MCF 10A (cell line): Measurements from ENCODE around the gene TMPRSS9. TPM values are rescaled to one million over a fixed set of nuclear protein-coding genes. Genes with fewer than 3 reads are reported as not detected.

ENCODE experiments used
- BruUV-seq: library from RNA; stranded (reverse); fragments of 400-500 nt; replicated peaks from 2 replicates; lab custom pipeline; 2021; lab: Mats Ljungman, UMichigan
- CTCF ChIA-PET: fragments of 300-600 bp; sonication (Branson Sonifier 250); formaldehyde crosslinking; extraction: SDS; loops from one replicate; lab custom pipeline; 2021; ENCODE audit warnings: antibody characterized with exemption, inconsistent platforms; lab: Yijun Ruan, JAX
- POLR2A ChIA-PET: fragments of 300-600, 350-650 bp; sonication (Branson Sonifier 250); formaldehyde crosslinking; extraction: SDS; loops from one replicate; lab custom pipeline; 2020; ENCODE audit warnings: antibody characterized with exemption, inconsistent platforms; lab: Yijun Ruan, JAX
- DNase-seq: peaks from one replicate; pipeline ENCODE4 v3.0.0-alpha.2; 2018; ENCODE audit not compliant: unreplicated experiment
- H3K27ac Mint-ChIP-seq: one replicate; pipeline ENCODE4 v1.8.0; 2022; ENCODE audit warnings: mild to moderate bottlenecking, low read depth, mixed read lengths; ENCODE audit not compliant: unreplicated experiment
- H3K27me3 Mint-ChIP-seq: one replicate; pipeline ENCODE4 v1.8.0; 2022; ENCODE audit warnings: mixed read lengths; ENCODE audit not compliant: insufficient read depth, unreplicated experiment
- H3K36me3 Mint-ChIP-seq: one replicate; pipeline ENCODE4 v1.8.0; 2022; ENCODE audit warnings: mild to moderate bottlenecking, moderate library complexity, mixed read lengths; ENCODE audit not compliant: insufficient read depth, unreplicated experiment
- H3K4me1 Mint-ChIP-seq: one replicate; pipeline ENCODE4 v1.8.0; 2022; ENCODE audit warnings: mixed read lengths; ENCODE audit not compliant: insufficient read depth, unreplicated experiment
- H3K4me3 Mint-ChIP-seq: one replicate; pipeline ENCODE4 v1.8.0; 2022; ENCODE audit warnings: mild to moderate bottlenecking, moderate library complexity, mixed read lengths; ENCODE audit not compliant: unreplicated experiment
- H3K9me3 Mint-ChIP-seq: one replicate; pipeline ENCODE4 v1.8.0; 2022; ENCODE audit warnings: mixed read lengths; ENCODE audit not compliant: unreplicated experiment
- CTCF ChIP-seq: fragments of 200-600 bp; IDR thresholded peaks from one replicate; pipeline ENCODE4 v1.8.0; 2022; ENCODE audit warnings: antibody characterized with exemption, mild to moderate bottlenecking; ENCODE audit not compliant: unreplicated experiment
- intact Hi-C: fragments of 100-400 bp; cut with micrococcal nuclease; formaldehyde crosslinking; loops from 2 replicates; pipeline ENCODE4 v1.14.1; 2022
- total RNA-seq: library from RNA; stranded (reverse); gene quantifications from 2 replicates; pipeline ENCODE4 v1.2.3, GENCODE V29; 2022

TMPRSS9 gene
- total RNA-seq, 1 experiment from 2014 or later = not detected

DNA sequence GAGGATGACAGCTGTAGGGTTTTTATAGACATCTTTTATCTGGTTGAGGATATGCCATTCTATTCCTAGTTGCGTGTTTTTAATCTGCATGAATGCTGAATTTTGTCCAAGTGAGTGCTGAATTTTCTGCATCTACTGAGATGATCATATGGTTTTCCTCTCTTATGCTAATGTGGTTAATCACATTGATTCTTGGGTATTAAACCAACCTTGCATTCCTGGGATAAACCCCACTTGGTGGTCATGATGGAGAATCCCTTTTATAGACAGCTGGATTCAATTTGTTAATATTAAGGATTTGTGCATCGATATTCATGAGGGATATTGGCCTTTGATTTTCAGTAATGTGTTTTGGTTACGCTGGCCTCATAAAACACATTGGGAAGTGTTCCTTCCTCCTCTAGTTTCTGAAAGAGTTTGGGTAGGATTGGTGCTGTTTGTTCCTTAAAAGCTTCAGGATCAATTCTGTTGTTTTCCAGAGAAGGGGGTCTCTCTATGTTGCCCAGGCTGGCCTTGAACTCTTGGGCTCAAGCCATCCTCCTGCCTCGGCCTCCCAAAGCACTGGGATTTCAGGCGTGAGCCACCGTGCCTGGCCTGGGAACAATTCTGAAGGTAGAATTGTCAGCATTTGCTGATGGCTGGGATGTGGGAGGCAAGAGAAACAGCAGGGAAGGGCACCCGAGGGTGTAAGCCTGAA lies 44.8 kb upstream of the TMPRSS9 start:
- DNase-seq = no peak
- ChIA-PET POLR2A (no interaction called here), CTCF (interaction anchor here (0.7 kb wide), 1 partner anchor 75 kb away, joined by 3 read pairs; no protein-coding TSS in a partner anchor)
- H3K27ac Mint-ChIP-seq = no peak overlapping the region
- H3K4me1 Mint-ChIP-seq = no peaks in the 10 kb centered on the region
- H3K4me3 Mint-ChIP-seq = no peak overlapping the region
- H3K27me3 Mint-ChIP-seq = no peaks in the 10 kb centered on the region
- H3K36me3 Mint-ChIP-seq = no peaks in the 10 kb centered on the region
- no peak for TF ChIP-seq CTCF
- H3K9me3 Mint-ChIP-seq = peaks cover 15% of the 10 kb centered on the region
- intact Hi-C loops = loop anchor here (5.0 kb wide), 1 partner anchor 78 kb away; the partner anchor contains the start of genes PLEKHJ1 and SF3A2
- no TSS peak for BruUV-seq

GRCh38 chr19:2315818-2316353 lies 44.2 kb upstream of the TMPRSS9 start:
- H3K27me3 Mint-ChIP-seq = no peaks in the 10 kb centered on the region
- no peak overlapping the region for H3K4me3 Mint-ChIP-seq
- peaks cover 15% of the 10 kb centered on the region for H3K9me3 Mint-ChIP-seq
- no peak for DNase-seq
- no peaks in the 10 kb centered on the region for H3K36me3 Mint-ChIP-seq
- CTCF ChIA-PET = interaction anchor here (0.7 to 1.1 kb wide), 2 partner anchors 11 to 75 kb away, joined by 3 to 5 read pairs; no protein-coding TSS in a partner anchor
- H3K4me1 Mint-ChIP-seq = no peaks in the 10 kb centered on the region
- no peak overlapping the region for H3K27ac Mint-ChIP-seq
- POLR2A ChIA-PET = no interaction called here
- no TSS peak for BruUV-seq
- intact Hi-C loops = loop anchor here (5.0 kb wide), 1 partner anchor 79 kb away; the partner anchor contains the start of genes PLEKHJ1 and SF3A2
- peak; percentile 7 for TF ChIP-seq CTCF

GRCh38 chr19:2317300-2317699 lies 42.8 kb upstream of the TMPRSS9 start:
- Mint-ChIP-seq H3K36me3 (no peaks in the 10 kb centered on the region), H3K27ac (no peak overlapping the region), H3K4me1 (no peaks in the 10 kb centered on the region), H3K9me3 (peaks cover 15% of the 10 kb centered on the region), H3K4me3 (no peak overlapping the region), H3K27me3 (no peaks in the 10 kb centered on the region)
- POLR2A ChIA-PET = interaction anchor here (0.6 kb wide), 1 partner anchor 68 kb away, joined by 3 read pairs; the partner anchor contains the start of gene AMH
- no peak for DNase-seq
- TF ChIP-seq CTCF = no peak
- CTCF ChIA-PET = interaction anchor here (0.6 to 1.1 kb wide), 2 partner anchors 10 to 81 kb away, joined by 3 to 5 read pairs; partner anchors contain the start of gene PLEKHJ1
- BruUV-seq = no TSS peak
- intact Hi-C loops = loop anchor here (5.0 kb wide), 1 partner anchor 80 kb away; the partner anchor contains the start of genes PLEKHJ1 and SF3A2

GRCh38 chr19:2317756-2318155 lies 42.3 kb upstream of the TMPRSS9 start:
- Mint-ChIP-seq H3K4me1 (no peaks in the 10 kb centered on the region), H3K36me3 (peaks cover 4% of the 10 kb centered on the region), H3K9me3 (peaks cover 15% of the 10 kb centered on the region), H3K27me3 (no peaks in the 10 kb centered on the region), H3K4me3 (no peak overlapping the region), H3K27ac (no peak overlapping the region)
- CTCF ChIA-PET = interaction anchor here (0.6 kb wide), 1 partner anchor 82 kb away, joined by 3 read pairs; the partner anchor contains the start of gene PLEKHJ1
- TF ChIP-seq CTCF = no peak
- intact Hi-C loops = loop anchor here (5.0 kb wide), 1 partner anchor 80 kb away; the partner anchor contains the start of genes PLEKHJ1 and SF3A2
- POLR2A ChIA-PET = no interaction called here
- no TSS peak for BruUV-seq
- DNase-seq = no peak
